UCSD-AML1 (cell line): ENCODE results near the gene LHFPL2.

Source experiments
- DNase-seq: peaks from one replicate; lab custom pipeline; 2025; ENCODE audit not compliant: unreplicated experiment; lab: John Stamatoyannopoulos, UW

LHFPL2 gene

GRCh38 chr5:78642701-78643100, 5.9 kb downstream of the LHFPL2 start:
- no peak for DNase-seq

GRCh38 chr5:78640662-78641474, 7.7 kb downstream of the LHFPL2 start:
- DNase-seq: no peak

GRCh38 chr5:78639791-78640190, 8.8 kb downstream of the LHFPL2 start:
- DNase-seq: no peak

GRCh38 chr5:78638973-78639669, 9.5 kb downstream of the LHFPL2 start:
- no peak for DNase-seq

GRCh38 chr5:78638423-78638822, 10.1 kb downstream of the LHFPL2 start:
- no peak for DNase-seq

GRCh38 chr5:78637468-78637867, 11.1 kb downstream of the LHFPL2 start:
- DNase-seq: no peak

- DNase-seq: no peak
Observed at GRCh38 chr5:78636682-78637081, 11.9 kb downstream of the LHFPL2 start.

GRCh38 chr5:78634634-78635033, 13.9 kb downstream of the LHFPL2 start:
- DNase-seq: no peak

GRCh38 chr5:78634229-78634628, 14.3 kb downstream of the LHFPL2 start:
- no peak for DNase-seq

GRCh38 chr5:78633700-78634099, 14.9 kb downstream of the LHFPL2 start:
- DNase-seq: no peak

GRCh38 chr5:78632467-78632866, 16.1 kb downstream of the LHFPL2 start:
- no peak for DNase-seq

- DNase-seq: no peak
Observed at GRCh38 chr5:78631931-78632330, 16.6 kb downstream of the LHFPL2 start.

GRCh38 chr5:78630047-78630446, 18.5 kb downstream of the LHFPL2 start:
- no peak for DNase-seq

GRCh38 chr5:78629624-78630023, 18.9 kb downstream of the LHFPL2 start:
- DNase-seq: no peak

- DNase-seq: no peak
Observed at GRCh38 chr5:78628270-78628992, 20.1 kb downstream of the LHFPL2 start.

- DNase-seq: no peak
Observed at GRCh38 chr5:78627766-78628165, 20.8 kb downstream of the LHFPL2 start.

GRCh38 chr5:78627175-78627574, 21.4 kb downstream of the LHFPL2 start:
- no peak for DNase-seq

- DNase-seq: no peak
Observed at GRCh38 chr5:78626009-78626571, 22.5 kb downstream of the LHFPL2 start.

- DNase-seq: no peak
Observed at GRCh38 chr5:78624992-78625391, 23.6 kb downstream of the LHFPL2 start.

GRCh38 chr5:78624011-78624541, 24.5 kb downstream of the LHFPL2 start:
- DNase-seq: no peak

GRCh38 chr5:78622302-78622971, 26.1 kb downstream of the LHFPL2 start:
- DNase-seq: no peak
